Gastrocnemius medialis (tissue), 4 donors: ENCODE results near the gene ADRB2. TPM values are rescaled to one million over a fixed set of nuclear protein-coding genes. Genes with fewer than 3 reads are reported as not detected.

ENCODE experiments used
- ATAC-seq, 2 donors: fragments of 150-250 bp; one replicate each; pipeline ENCODE4 v1.9.1; 2016
- DNase-seq, 2 donors: peaks; one replicate each; pipeline ENCODE4 v3.0.0-alpha.2; 2019
- H3K27ac ChIP-seq, 4 donors: fragments of 200-600 bp; sonication (generic); 1 replicate in 1 of 4; 2 replicates in 3 of 4; pipeline ENCODE4 v1.5.1; 2016 to 2018; ENCODE audit warnings: mild to moderate bottlenecking in 2 of 4, moderate library complexity in 1 of 4
- H3K27me3 ChIP-seq, 3 donors: fragments of 200-600 bp; sonication (generic) in 2 of 3; 1 replicate in 1 of 3; 2 replicates in 2 of 3; pipeline versions ENCODE4 v1.5.1 to v1.6.0; 2016 to 2019; ENCODE audit warnings: mild to moderate bottlenecking in 1 of 3, moderate library complexity in 1 of 3
- H3K36me3 ChIP-seq, 2 donors: fragments of 200-600 bp; sonication (generic) in 1 of 2; one replicate each; pipeline ENCODE4 v1.5.1; 2017 to 2018
- H3K4me1 ChIP-seq, 2 donors: fragments of 200-600 bp; sonication (generic) in 1 of 2; one replicate each; pipeline ENCODE4 v1.5.1; 2016 to 2017; ENCODE audit warnings: mild to moderate bottlenecking in 2 of 2
- H3K4me3 ChIP-seq, 4 donors: fragments of 200-600 bp; sonication (generic) in 3 of 4; 1 replicate in 1 of 4; 2 replicates in 3 of 4; pipeline ENCODE4 v1.5.1; 2016 to 2019; ENCODE audit warnings: mild to moderate bottlenecking in 2 of 4
- H3K9me3 ChIP-seq, 3 donors: fragments of 200-600 bp; sonication (generic) in 2 of 3; 1 replicate in 1 of 3; 2 replicates in 2 of 3; pipeline ENCODE4 v1.5.1; 2016 to 2019
- POLR2A ChIP-seq, 2 donors: fragments of 450-650 bp; IDR thresholded peaks; one replicate each; pipeline ENCODE4 v1.6.1; 2017; ENCODE audit warnings: antibody characterized with exemption in 2 of 2, mild to moderate bottlenecking in 2 of 2, moderate library complexity in 2 of 2
- in situ Hi-C, 4 donors: fragments of 200-750 bp; cut with MboI; loops; one replicate each; pipeline versions ENCODE4 v1.15.0 to v1.8.0; 2017; ENCODE audit warnings: low sequenced_read_pairs in 4 of 4
- intact Hi-C: fragments of 100-400 bp; cut with DNase I; formaldehyde crosslinking; loops from one replicate; pipeline ENCODE4 v1.15.1; 2023; ENCODE audit warnings: low total_unique reads
- total RNA-seq, 4 donors: library from RNA; depleted of rRNA; stranded (reverse); fragments of >200 nt; gene quantifications; one replicate each; pipeline versions ENCODE4 v1.1.0 to v1.2.3, GENCODE V29; 2016
- TF ChIP-seq, protein P1 (sequence below), 5 experiments: fragments of 450-650 bp in 3 of 5; fragments of 200-600 bp in 2 of 5; sonication (generic) in 2 of 5; IDR thresholded peaks in 4 of 5; conservative IDR thresholded peaks in 1 of 5; 1 replicate in 4 of 5; 2 replicates in 1 of 5; pipeline ENCODE4 v1.5.1; 2016 to 2019; ENCODE audit warnings: antibody characterized with exemption in 5 of 5, mild to moderate bottlenecking in 3 of 5, moderate library complexity in 3 of 5

Gene ADRB2
- total RNA-seq, 4 donors from 2014 or later: 4.2 to 17.3 (median 6.8) TPM

GRCh38 chr5:148820461-148821395, 5.7 kb upstream of the ADRB2 start:
- ATAC-seq (peak in 1 of 2 donors; percentile 37), DNase-seq (no peak)
- Histone ChIP-seq H3K27me3 (no peaks in the 10 kb centered on the region), H3K4me3 (no peak overlapping the region), H3K9me3 (no peaks in the 10 kb centered on the region), H3K36me3 (no peaks in the 10 kb centered on the region), H3K27ac (no peak overlapping the region), H3K4me1 (peaks cover 10 to 16% of the 10 kb centered on the region in 2 donors)
- in situ Hi-C loops (loop anchor here in 2 of 4 donors (10.0 kb wide), 2 partner anchors 134 to 174 kb away; no protein-coding TSS in a partner anchor), intact Hi-C loops (no loop called here)
- TF ChIP-seq POLR2A (IDR thresholded peaks at IDR 0.05): no peak
- TF ChIP-seq, protein P1, sequence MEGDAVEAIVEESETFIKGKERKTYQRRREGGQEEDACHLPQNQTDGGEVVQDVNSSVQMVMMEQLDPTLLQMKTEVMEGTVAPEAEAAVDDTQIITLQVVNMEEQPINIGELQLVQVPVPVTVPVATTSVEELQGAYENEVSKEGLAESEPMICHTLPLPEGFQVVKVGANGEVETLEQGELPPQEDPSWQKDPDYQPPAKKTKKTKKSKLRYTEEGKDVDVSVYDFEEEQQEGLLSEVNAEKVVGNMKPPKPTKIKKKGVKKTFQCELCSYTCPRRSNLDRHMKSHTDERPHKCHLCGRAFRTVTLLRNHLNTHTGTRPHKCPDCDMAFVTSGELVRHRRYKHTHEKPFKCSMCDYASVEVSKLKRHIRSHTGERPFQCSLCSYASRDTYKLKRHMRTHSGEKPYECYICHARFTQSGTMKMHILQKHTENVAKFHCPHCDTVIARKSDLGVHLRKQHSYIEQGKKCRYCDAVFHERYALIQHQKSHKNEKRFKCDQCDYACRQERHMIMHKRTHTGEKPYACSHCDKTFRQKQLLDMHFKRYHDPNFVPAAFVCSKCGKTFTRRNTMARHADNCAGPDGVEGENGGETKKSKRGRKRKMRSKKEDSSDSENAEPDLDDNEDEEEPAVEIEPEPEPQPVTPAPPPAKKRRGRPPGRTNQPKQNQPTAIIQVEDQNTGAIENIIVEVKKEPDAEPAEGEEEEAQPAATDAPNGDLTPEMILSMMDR (IDR thresholded peaks at IDR 0.05 in 4 of 5, conservative IDR thresholded peaks at IDR 0.05 in 1 of 5): peak; percentile 24 to 67 (median 56)

GRCh38 chr5:148823871-148824270, 2.5 kb upstream of the ADRB2 start:
- TF ChIP-seq, protein P1 (IDR thresholded peaks at IDR 0.05 in 4 of 5, conservative IDR thresholded peaks at IDR 0.05 in 1 of 5): no peak
- no peak for TF ChIP-seq POLR2A (IDR thresholded peaks at IDR 0.05)
- in situ Hi-C loops (loop anchor here in 2 of 4 donors (10.0 kb wide), 2 partner anchors 131 to 171 kb away; no protein-coding TSS in a partner anchor), intact Hi-C loops (no loop called here)
- Histone ChIP-seq H3K27me3 (no peaks in the 10 kb centered on the region), H3K4me1 (peaks cover 10 to 16% of the 10 kb centered on the region in 2 donors), H3K27ac (no peak overlapping the region), H3K9me3 (no peaks in the 10 kb centered on the region), H3K36me3 (no peaks in the 10 kb centered on the region), H3K4me3 (no peak overlapping the region)
- no peak for ATAC-seq
- DNase-seq: no peak

DNA sequence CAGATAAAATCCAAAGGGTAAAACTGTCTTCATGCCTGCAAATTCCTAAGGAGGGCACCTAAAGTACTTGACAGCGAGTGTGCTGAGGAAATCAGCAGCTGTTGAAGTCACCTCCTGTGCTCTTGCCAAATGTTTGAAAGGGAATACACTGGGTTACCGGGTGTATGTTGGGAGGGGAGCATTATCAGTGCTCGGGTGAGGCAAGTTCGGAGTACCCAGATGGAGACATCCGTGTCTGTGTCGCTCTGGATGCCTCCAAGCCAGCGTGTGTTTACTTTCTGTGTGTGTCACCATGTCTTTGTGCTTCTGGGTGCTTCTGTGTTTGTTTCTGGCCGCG, 727 bp upstream of the ADRB2 start:
- ATAC-seq: peak; percentile 27 to 50
- TF ChIP-seq, protein P1 (IDR thresholded peaks at IDR 0.05 in 4 of 5, conservative IDR thresholded peaks at IDR 0.05 in 1 of 5): no peak
- TF ChIP-seq POLR2A (IDR thresholded peaks at IDR 0.05): no peak
- intact Hi-C loops (loop anchor here (1.0 to 5.0 kb wide), 7 partner anchors 77 to 447 kb away; partner anchors contain the start of genes AFAP1L1 and FBXO38), in situ Hi-C loops (loop anchor here in 2 of 4 donors (10.0 kb wide), 2 partner anchors 129 to 169 kb away; no protein-coding TSS in a partner anchor)
- H3K9me3 ChIP-seq: no peaks in the 10 kb centered on the region
- H3K4me1 ChIP-seq: peaks cover 22 to 23% of the 10 kb centered on the region in 2 donors
- H3K36me3 ChIP-seq: no peaks in the 10 kb centered on the region
- H3K4me3 ChIP-seq: peak overlapping the region; percentile 60 to 81 (median 74)
- H3K27me3 ChIP-seq: no peaks in the 10 kb centered on the region
- H3K27ac ChIP-seq: peak overlapping the region; percentile 90 to 97 (median 94)
- peak; percentile 27 to 74 for DNase-seq

DNA sequence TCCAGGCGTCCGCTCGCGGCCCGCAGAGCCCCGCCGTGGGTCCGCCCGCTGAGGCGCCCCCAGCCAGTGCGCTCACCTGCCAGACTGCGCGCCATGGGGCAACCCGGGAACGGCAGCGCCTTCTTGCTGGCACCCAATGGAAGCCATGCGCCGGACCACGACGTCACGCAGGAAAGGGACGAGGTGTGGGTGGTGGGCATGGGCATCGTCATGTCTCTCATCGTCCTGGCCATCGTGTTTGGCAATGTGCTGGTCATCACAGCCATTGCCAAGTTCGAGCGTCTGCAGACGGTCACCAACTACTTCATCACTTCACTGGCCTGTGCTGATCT, 294 bp downstream of the ADRB2 start:
- peaks cover 32 to 33% of the 10 kb centered on the region in 2 donors for H3K4me1 ChIP-seq
- in situ Hi-C loops: loop anchor here in 2 of 4 donors (10.0 kb wide), 2 partner anchors 128 to 168 kb away; no protein-coding TSS in a partner anchor

More for the DNA sequence above, 294 bp downstream of the ADRB2 start:
- Histone ChIP-seq H3K36me3 (no peaks in the 10 kb centered on the region), H3K9me3 (no peaks in the 10 kb centered on the region), H3K27me3 (no peaks in the 10 kb centered on the region), H3K27ac (peak overlapping the region; percentile 90 to 97 (median 94)), H3K4me3 (peak overlapping the region; percentile 55 to 81 (median 74))
- ATAC-seq (peak; percentile 32 to 40), DNase-seq (peak; percentile 64 to 78)
- intact Hi-C loops: loop anchor here (1.0 to 5.0 kb wide), 7 partner anchors 76 to 446 kb away; partner anchors contain the start of genes AFAP1L1 and FBXO38
- TF ChIP-seq POLR2A (IDR thresholded peaks at IDR 0.05): peak in 1 of 2 donors; percentile 17
- TF ChIP-seq, protein P1 (IDR thresholded peaks at IDR 0.05 in 4 of 5, conservative IDR thresholded peaks at IDR 0.05 in 1 of 5): no peak
